HG02588 (cell line): Measurements from ENCODE around the gene ARHGAP44.

Experiments
- ATAC-seq: cut with Tn5 transposase; IDR thresholded peaks from one replicate; pipeline ENCODE4 v1.9.1; 2021; ENCODE audit warnings: mild to moderate bottlenecking, moderate library complexity; ENCODE audit not compliant: unreplicated experiment

Gene ARHGAP44

GRCh38 chr17:12990041-12990808 lies 200.9 kb downstream of the ARHGAP44 start:
- ATAC-seq: no peak

GRCh38 chr17:12990926-12991325 lies 201.6 kb downstream of the ARHGAP44 start:
- no peak for ATAC-seq

GRCh38 chr17:12992676-12993075 lies 203.4 kb downstream of the ARHGAP44 start:
- ATAC-seq: no peak

- ATAC-seq: no peak
Measured at GRCh38 chr17:12993631-12994030, 204.3 kb downstream of the ARHGAP44 start.

- ATAC-seq: no peak
Measured at GRCh38 chr17:12994341-12995074, 205.2 kb downstream of the ARHGAP44 start.

- ATAC-seq: no peak
Measured at GRCh38 chr17:12995106-12995895, 206.0 kb downstream of the ARHGAP44 start.

GRCh38 chr17:12995896-12996295 lies 206.6 kb downstream of the ARHGAP44 start:
- no peak for ATAC-seq

GRCh38 chr17:12996357-12996756 lies 207.1 kb downstream of the ARHGAP44 start:
- no peak for ATAC-seq

GRCh38 chr17:12996941-12997340 lies 207.6 kb downstream of the ARHGAP44 start:
- no peak for ATAC-seq

GRCh38 chr17:12998461-12998860 lies 209.2 kb downstream of the ARHGAP44 start:
- no peak for ATAC-seq

- no peak for ATAC-seq
Measured at GRCh38 chr17:12998874-12999273, 209.6 kb downstream of the ARHGAP44 start.

- no peak for ATAC-seq
Measured at GRCh38 chr17:13000561-13000960, 211.3 kb downstream of the ARHGAP44 start.

- no peak for ATAC-seq
Measured at GRCh38 chr17:13001991-13002615, 212.8 kb downstream of the ARHGAP44 start.

- no peak for ATAC-seq
Measured at GRCh38 chr17:13002761-13003453, 213.6 kb downstream of the ARHGAP44 start.

- no peak for ATAC-seq
Measured at GRCh38 chr17:13003454-13003851, 214.2 kb downstream of the ARHGAP44 start.

GRCh38 chr17:13003927-13004326 lies 214.6 kb downstream of the ARHGAP44 start:
- no peak for ATAC-seq

GRCh38 chr17:13004336-13004735 lies 215.0 kb downstream of the ARHGAP44 start:
- ATAC-seq: no peak

- ATAC-seq: no peak
Measured at GRCh38 chr17:13005530-13005929, 216.2 kb downstream of the ARHGAP44 start.

GRCh38 chr17:13008461-13008860 lies 219.2 kb downstream of the ARHGAP44 start:
- no peak for ATAC-seq

GRCh38 chr17:13010959-13011358 lies 221.7 kb downstream of the ARHGAP44 start:
- ATAC-seq: no peak
